A549 treated with AZD2906 at 1 μM for 4 hours (cell line): Measurements from ENCODE around the gene GJB2. TPM values are rescaled to one million over a fixed set of nuclear protein-coding genes. Genes with fewer than 3 reads are reported as not detected.

ENCODE experiments used
- total RNA-seq: library from RNA; stranded (reverse); fragments of 200-300 nt; extraction: Qiagen RNA extraction; gene quantifications from 5 replicates; pipeline ENCODE4 v1.2.3, GENCODE V29; 2022

Gene GJB2
- total RNA-seq = 0.55 to 0.75 TPM (median 0.65 TPM) in 5 replicates

GRCh38 chr13:20192836-20193161 is at the start of gene GJB2:
TSS of gene GJB2 (minus strand) at chr13:20192938. CDS start at chr13:20189581, 3,357 bp downstream.

DNA sequence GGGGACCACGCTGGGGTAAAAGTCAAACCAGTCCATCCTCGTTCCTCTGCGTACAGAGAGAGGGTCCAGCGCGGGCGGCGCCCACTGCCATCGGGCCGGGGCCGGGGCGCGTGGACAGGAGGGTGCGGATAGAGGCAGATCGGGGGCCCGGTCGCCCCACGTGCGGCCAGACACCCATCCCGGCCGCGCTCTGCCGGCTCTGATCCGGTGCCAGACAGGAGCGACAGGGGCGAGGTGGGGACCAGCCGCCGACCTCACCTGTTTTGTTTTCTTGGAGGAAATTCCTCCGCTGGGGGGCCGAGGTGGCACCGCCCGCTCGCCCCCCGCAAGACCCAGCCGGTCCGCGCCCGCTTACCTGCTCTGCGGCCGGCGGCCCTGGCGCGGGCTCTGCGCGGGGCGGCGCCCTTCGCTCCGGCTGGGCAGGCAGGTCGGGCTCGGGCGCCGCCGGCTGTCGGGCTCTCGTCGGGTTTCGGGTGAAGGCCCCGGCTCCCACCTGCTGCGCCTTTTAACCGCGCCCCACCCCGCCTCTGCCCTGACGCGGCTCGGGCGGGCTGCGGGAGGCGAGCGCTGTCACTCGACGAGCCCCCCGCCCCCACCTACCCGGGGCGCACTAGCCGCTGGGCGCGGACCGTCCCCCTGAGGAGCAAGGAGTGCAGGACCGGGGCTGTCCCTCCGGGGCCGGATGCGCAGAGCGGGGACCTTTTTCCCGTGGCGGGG is 39.3 kb upstream of the GJB2 start, which contains the start of gene GJB6:
Gene GJB6 (minus strand): TSS at position 481 of the 717 bp plus-strand sequence. CDS start 8,839 bp downstream, outside the sequence.

GRCh38 chr13:20160306-20161274 is 32.1 kb downstream of the GJB2 start, which contains the start of gene GJA3:
TSS of gene GJA3 (minus strand) at chr13:20161052. CDS start at chr13:20143288, 17,764 bp downstream.

Other genes with a start within 250 kb of the GJB2 start
- 11.9 to 18.4 TPM (median 15.2 TPM) in 5 replicates for gene ZMYM2, start 234.2 kb downstream of the GJB2 start, total RNA-seq
- 0.97 to 1.3 TPM (median 1.3 TPM) in 5 replicates for gene GJA3, start 31.9 kb downstream of the GJB2 start, total RNA-seq
- gene GJB6, start 39.4 kb upstream of the GJB2 start, total RNA-seq = 0.02 to 0.14 TPM in 2 of 5 replicates, not detected in the others